Skeletal muscle cell (primary cell): ENCODE data around the gene RDX.
"Not testable (repeated sequence)": the region's sequence is repeated elsewhere in the genome, so short reads cannot be mapped to it uniquely, and the experiment has no call there.

ENCODE experiments used
- DNase-seq: peaks from one replicate; pipeline ENCODE4 v3.0.0-alpha.2; 2010; ENCODE audit warnings: low read depth
- H3K4me3 ChIP-seq: 2 replicates; pipeline ENCODE4 v1.5.1; 2011; ENCODE audit warnings: low read depth, mild to moderate bottlenecking, control low read depth, low read length, moderate library complexity

Gene RDX

GRCh38 chr11:110308071-110308470 is 11.7 kb upstream of the RDX start:
- no peak overlapping the region for H3K4me3 ChIP-seq
- no peak for DNase-seq

- not testable (repeated sequence) for H3K4me3 ChIP-seq, DNase-seq
Observed at GRCh38 chr11:110306019-110306388, 9.6 kb upstream of the RDX start.

- H3K4me3 ChIP-seq: no peak overlapping the region
- DNase-seq: no peak
Observed at GRCh38 chr11:110305169-110306018, 9.0 kb upstream of the RDX start.

- H3K4me3 ChIP-seq: no peak overlapping the region
- no peak for DNase-seq
Observed at GRCh38 chr11:110303414-110303826, 7.0 kb upstream of the RDX start.

- no peak overlapping the region for H3K4me3 ChIP-seq
- DNase-seq: no peak
Observed at GRCh38 chr11:110301577-110301976, 5.2 kb upstream of the RDX start.

GRCh38 chr11:110301032-110301431 is 4.6 kb upstream of the RDX start:
- no peak for DNase-seq
- no peak overlapping the region for H3K4me3 ChIP-seq

GRCh38 chr11:110299006-110299785 is 2.8 kb upstream of the RDX start:
- H3K4me3 ChIP-seq: no peak overlapping the region
- DNase-seq: no peak

- DNase-seq: no peak
Observed at GRCh38 chr11:110298301-110298765, 1.9 kb upstream of the RDX start.

GRCh38 chr11:110297726-110298300 is 1.4 kb upstream of the RDX start:
- no peak for DNase-seq
- no peak overlapping the region for H3K4me3 ChIP-seq

More at GRCh38 chr11:110298301-110298765, 1.9 kb upstream of the RDX start:
- H3K4me3 ChIP-seq: no peak overlapping the region

- peak; percentile 8 for DNase-seq
- H3K4me3 ChIP-seq: peak overlapping the region; percentile 94
Observed at GRCh38 chr11:110297076-110297725, 787 bp upstream of the RDX start.

- H3K4me3 ChIP-seq: peak overlapping the region; percentile 94
- no peak for DNase-seq
Observed at GRCh38 chr11:110295531-110296225, 736 bp downstream of the RDX start.

- DNase-seq: no peak
- H3K4me3 ChIP-seq: peak overlapping the region; percentile 94
Observed at GRCh38 chr11:110295086-110295485, 1.3 kb downstream of the RDX start.

- no peak for DNase-seq
- H3K4me3 ChIP-seq: peak overlapping the region; percentile 94
Observed at GRCh38 chr11:110294509-110294908, 1.9 kb downstream of the RDX start.

- H3K4me3 ChIP-seq: no peak overlapping the region
- no peak for DNase-seq
Observed at GRCh38 chr11:110293389-110293788, 3.0 kb downstream of the RDX start.

- DNase-seq, H3K4me3 ChIP-seq: not testable (repeated sequence)
Observed at GRCh38 chr11:110292146-110292545, 4.3 kb downstream of the RDX start.

GRCh38 chr11:110290591-110291334 is 5.7 kb downstream of the RDX start:
- DNase-seq: no peak

GRCh38 chr11:110289472-110289871 is 6.9 kb downstream of the RDX start:
- no peak for DNase-seq
- H3K4me3 ChIP-seq: no peak overlapping the region

More at GRCh38 chr11:110290591-110291334, 5.7 kb downstream of the RDX start:
- H3K4me3 ChIP-seq: no peak overlapping the region

GRCh38 chr11:110287537-110287936 is 8.9 kb downstream of the RDX start:
- no peak for DNase-seq
- H3K4me3 ChIP-seq: no peak overlapping the region
